HEK293 (cell line): ENCODE results near the gene MYO15B.

Experiments used
- ZNF274 ChIP-seq, 2 experiments: fragments of 200-500 bp in 1 of 2; fragments of 450-650 bp in 1 of 2; sonication (Bioruptor generic) in 1 of 2; formaldehyde crosslinking in 1 of 2; IDR thresholded peaks; 2 replicates each; pipeline versions ENCODE4 v1.5.1 to v1.6.1; 2014 to 2016; ENCODE audit warnings: borderline replicate concordance in 1 of 2, inconsistent platforms in 1 of 2, low read length in 1 of 2, missing biosample characterization in 1 of 2, missing genetic modification characterization in 1 of 2
- ZSCAN16 ChIP-seq: fragments of 450-650 bp; formaldehyde crosslinking; IDR thresholded peaks from 2 replicates; pipeline ENCODE4 v1.5.1; 2016; ENCODE audit warnings: missing biosample characterization, missing genetic modification characterization
- ZSCAN30 ChIP-seq: fragments of 450-650 bp; IDR thresholded peaks from 2 replicates; pipeline ENCODE4 v1.5.1; 2018; ENCODE audit warnings: missing biosample characterization, mild to moderate bottlenecking, missing genetic modification characterization, moderate library complexity
- TF ChIP-seq, protein P1 (sequence below): fragments of 450-650 bp; formaldehyde crosslinking; IDR thresholded peaks from 2 replicates; pipeline ENCODE4 v1.5.1; 2016; ENCODE audit warnings: missing biosample characterization, missing genetic modification characterization
- TF ChIP-seq, protein P2 (sequence below): fragments of 450-650 bp; formaldehyde crosslinking; IDR thresholded peaks from 2 replicates; pipeline ENCODE4 v1.5.1; 2016; ENCODE audit warnings: missing biosample characterization, missing genetic modification characterization, borderline replicate concordance

GRCh38 chr17:75612906-75613626, 25.5 kb downstream of the MYO15B start:
- TF ChIP-seq ZNF274 (IDR thresholded peaks at IDR 0.05; ENCODE audit: low read length) (no peak), ZNF274 (tag by site-specific recombination; IDR thresholded peaks at IDR 0.05; ENCODE audit: borderline replicate concordance) (no peak), ZSCAN30 (tag by site-specific recombination) (no peak), ZSCAN16 (tag by site-specific recombination) (no peak)
- TF ChIP-seq, protein P1, sequence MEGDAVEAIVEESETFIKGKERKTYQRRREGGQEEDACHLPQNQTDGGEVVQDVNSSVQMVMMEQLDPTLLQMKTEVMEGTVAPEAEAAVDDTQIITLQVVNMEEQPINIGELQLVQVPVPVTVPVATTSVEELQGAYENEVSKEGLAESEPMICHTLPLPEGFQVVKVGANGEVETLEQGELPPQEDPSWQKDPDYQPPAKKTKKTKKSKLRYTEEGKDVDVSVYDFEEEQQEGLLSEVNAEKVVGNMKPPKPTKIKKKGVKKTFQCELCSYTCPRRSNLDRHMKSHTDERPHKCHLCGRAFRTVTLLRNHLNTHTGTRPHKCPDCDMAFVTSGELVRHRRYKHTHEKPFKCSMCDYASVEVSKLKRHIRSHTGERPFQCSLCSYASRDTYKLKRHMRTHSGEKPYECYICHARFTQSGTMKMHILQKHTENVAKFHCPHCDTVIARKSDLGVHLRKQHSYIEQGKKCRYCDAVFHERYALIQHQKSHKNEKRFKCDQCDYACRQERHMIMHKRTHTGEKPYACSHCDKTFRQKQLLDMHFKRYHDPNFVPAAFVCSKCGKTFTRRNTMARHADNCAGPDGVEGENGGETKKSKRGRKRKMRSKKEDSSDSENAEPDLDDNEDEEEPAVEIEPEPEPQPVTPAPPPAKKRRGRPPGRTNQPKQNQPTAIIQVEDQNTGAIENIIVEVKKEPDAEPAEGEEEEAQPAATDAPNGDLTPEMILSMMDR (tag by site-specific recombination), result no peak
- TF ChIP-seq, protein P2, sequence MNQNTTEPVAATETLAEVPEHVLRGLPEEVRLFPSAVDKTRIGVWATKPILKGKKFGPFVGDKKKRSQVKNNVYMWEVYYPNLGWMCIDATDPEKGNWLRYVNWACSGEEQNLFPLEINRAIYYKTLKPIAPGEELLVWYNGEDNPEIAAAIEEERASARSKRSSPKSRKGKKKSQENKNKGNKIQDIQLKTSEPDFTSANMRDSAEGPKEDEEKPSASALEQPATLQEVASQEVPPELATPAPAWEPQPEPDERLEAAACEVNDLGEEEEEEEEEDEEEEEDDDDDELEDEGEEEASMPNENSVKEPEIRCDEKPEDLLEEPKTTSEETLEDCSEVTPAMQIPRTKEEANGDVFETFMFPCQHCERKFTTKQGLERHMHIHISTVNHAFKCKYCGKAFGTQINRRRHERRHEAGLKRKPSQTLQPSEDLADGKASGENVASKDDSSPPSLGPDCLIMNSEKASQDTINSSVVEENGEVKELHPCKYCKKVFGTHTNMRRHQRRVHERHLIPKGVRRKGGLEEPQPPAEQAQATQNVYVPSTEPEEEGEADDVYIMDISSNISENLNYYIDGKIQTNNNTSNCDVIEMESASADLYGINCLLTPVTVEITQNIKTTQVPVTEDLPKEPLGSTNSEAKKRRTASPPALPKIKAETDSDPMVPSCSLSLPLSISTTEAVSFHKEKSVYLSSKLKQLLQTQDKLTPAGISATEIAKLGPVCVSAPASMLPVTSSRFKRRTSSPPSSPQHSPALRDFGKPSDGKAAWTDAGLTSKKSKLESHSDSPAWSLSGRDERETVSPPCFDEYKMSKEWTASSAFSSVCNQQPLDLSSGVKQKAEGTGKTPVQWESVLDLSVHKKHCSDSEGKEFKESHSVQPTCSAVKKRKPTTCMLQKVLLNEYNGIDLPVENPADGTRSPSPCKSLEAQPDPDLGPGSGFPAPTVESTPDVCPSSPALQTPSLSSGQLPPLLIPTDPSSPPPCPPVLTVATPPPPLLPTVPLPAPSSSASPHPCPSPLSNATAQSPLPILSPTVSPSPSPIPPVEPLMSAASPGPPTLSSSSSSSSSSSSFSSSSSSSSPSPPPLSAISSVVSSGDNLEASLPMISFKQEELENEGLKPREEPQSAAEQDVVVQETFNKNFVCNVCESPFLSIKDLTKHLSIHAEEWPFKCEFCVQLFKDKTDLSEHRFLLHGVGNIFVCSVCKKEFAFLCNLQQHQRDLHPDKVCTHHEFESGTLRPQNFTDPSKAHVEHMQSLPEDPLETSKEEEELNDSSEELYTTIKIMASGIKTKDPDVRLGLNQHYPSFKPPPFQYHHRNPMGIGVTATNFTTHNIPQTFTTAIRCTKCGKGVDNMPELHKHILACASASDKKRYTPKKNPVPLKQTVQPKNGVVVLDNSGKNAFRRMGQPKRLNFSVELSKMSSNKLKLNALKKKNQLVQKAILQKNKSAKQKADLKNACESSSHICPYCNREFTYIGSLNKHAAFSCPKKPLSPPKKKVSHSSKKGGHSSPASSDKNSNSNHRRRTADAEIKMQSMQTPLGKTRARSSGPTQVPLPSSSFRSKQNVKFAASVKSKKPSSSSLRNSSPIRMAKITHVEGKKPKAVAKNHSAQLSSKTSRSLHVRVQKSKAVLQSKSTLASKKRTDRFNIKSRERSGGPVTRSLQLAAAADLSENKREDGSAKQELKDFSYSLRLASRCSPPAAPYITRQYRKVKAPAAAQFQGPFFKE, result no peak
